B cell (primary cell): ENCODE results near the gene GTF2IRD1. TPM values are rescaled to one million over a fixed set of nuclear protein-coding genes. Genes with fewer than 3 reads are reported as not detected.
"Not testable (repeated sequence)": the region's sequence is repeated elsewhere in the genome, so short reads cannot be mapped to it uniquely, and the experiment has no call there.

Experiments used
- ATAC-seq: fragments of 200-7000 bp; cut with Tn5 transposase; one replicate; pipeline ENCODE4 v1.10.0; 2021; ENCODE audit warnings: low read depth, mild to moderate bottlenecking, moderate number of reproducible peaks, moderate library complexity
- CTCF ChIA-PET: fragments of 350-600 bp; sonication (Branson Sonifier 250); formaldehyde crosslinking; loops from one replicate; lab custom pipeline; 2021; ENCODE audit warnings: antibody characterized with exemption, inconsistent platforms; lab: Charles Lee
- POLR2A ChIA-PET: fragments of 350-600 bp; sonication (Branson Sonifier 250); formaldehyde crosslinking; loops from one replicate; lab custom pipeline; 2021; ENCODE audit warnings: antibody characterized with exemption; lab: Charles Lee
- DNase-seq: peaks from one replicate; pipeline ENCODE4 v3.0.0; 2013
- H2AFZ ChIP-seq: 2 replicates; pipeline ENCODE4 v1.6.1; 2012; ENCODE audit warnings: mild to moderate bottlenecking, low read depth, low read length; ENCODE audit not compliant: insufficient read depth, poor library complexity, severe bottlenecking
- H3K27ac ChIP-seq, 2 donors: 1 replicate in 1 of 2; 2 replicates in 1 of 2; pipeline ENCODE4 v1.5.1; 2012 to 2013; ENCODE audit warnings: low read length in 2 of 2, mild to moderate bottlenecking in 2 of 2, moderate library complexity in 1 of 2
- H3K27me3 ChIP-seq, 4 experiments: fragments of 200-600 bp in 1 of 4; sonication (generic) in 1 of 4; replicated peaks in 1 of 4; 1 replicate in 2 of 4; 2 replicates in 2 of 4; pipeline versions ENCODE4 v1.6.1 to v1.7.0; 2013 to 2016; ENCODE audit warnings: low read length in 3 of 4, mild to moderate bottlenecking in 2 of 4, mixed read lengths in 1 of 4, moderate library complexity in 1 of 4; ENCODE audit not compliant: insufficient read depth in 4 of 4, control insufficient read depth in 3 of 4; ENCODE audit errors: control extremely low read depth in 1 of 4
- H3K36me3 ChIP-seq, 2 experiments: replicated peaks in 1 of 2; 1 replicate in 1 of 2; 2 replicates in 1 of 2; pipeline versions ENCODE4 v1.6.1 to v1.7.1; 2013; ENCODE audit warnings: low read length in 1 of 2; ENCODE audit not compliant: insufficient read depth in 2 of 2, control insufficient read depth in 1 of 2; ENCODE audit errors: control extremely low read depth in 1 of 2, extremely low read depth in 1 of 2
- H3K4me1 ChIP-seq, 2 donors: fragments of 200-600 bp in 1 of 2; sonication (generic) in 1 of 2; 1 replicate in 1 of 2; 2 replicates in 1 of 2; pipeline versions ENCODE4 v1.5.1 to v1.6.1; 2013 to 2017; ENCODE audit warnings: low read length in 2 of 2; ENCODE audit not compliant: control insufficient read depth in 2 of 2, insufficient read depth in 2 of 2
- H3K4me2 ChIP-seq: replicated peaks from 2 replicates; pipeline ENCODE3; 2012; ENCODE audit warnings: mild to moderate bottlenecking, low read depth, low read length; ENCODE audit not compliant: poor library complexity, severe bottlenecking
- H3K4me3 ChIP-seq, 5 experiments: fragments of 200-600 bp in 1 of 5; sonication (generic) in 1 of 5; 1 replicate in 3 of 5; 2 replicates in 2 of 5; pipeline versions ENCODE4 v1.5.1 to v1.7.0; 2011 to 2016; ENCODE audit warnings: low read length in 4 of 5, mild to moderate bottlenecking in 4 of 5, low read depth in 2 of 5, control low read depth in 1 of 5, moderate library complexity in 1 of 5; ENCODE audit not compliant: insufficient read depth in 1 of 5; ENCODE audit errors: control extremely low read depth in 1 of 5, extremely low read depth in 1 of 5
- H3K79me2 ChIP-seq: fragments of 200-600 bp; sonication (generic); one replicate; pipeline ENCODE4 v1.6.0; 2016; ENCODE audit warnings: low read length; ENCODE audit not compliant: control insufficient read depth, insufficient read depth
- H3K9ac ChIP-seq: fragments of 200-600 bp; sonication (generic); 2 replicates; pipeline ENCODE4 v1.6.1; 2017; ENCODE audit warnings: mild to moderate bottlenecking, low read length, moderate library complexity
- H3K9me3 ChIP-seq, 3 donors: one replicate each; pipeline versions ENCODE4 v1.6.1 to v1.7.1; 2013; ENCODE audit warnings: low read length in 2 of 3; ENCODE audit not compliant: control insufficient read depth in 2 of 3, insufficient read depth in 1 of 3; ENCODE audit errors: control extremely low read depth in 1 of 3
- H4K20me1 ChIP-seq: 2 replicates; pipeline ENCODE4 v1.6.0; 2012; ENCODE audit warnings: mild to moderate bottlenecking, low read length; ENCODE audit not compliant: insufficient read depth, control insufficient read depth, poor library complexity, severe bottlenecking
- H3K27ac Mint-ChIP-seq: one replicate; pipeline ENCODE4 v1.8.0; 2021; ENCODE audit warnings: mixed read lengths
- H3K27me3 Mint-ChIP-seq: one replicate; pipeline ENCODE4 v1.8.0; 2021; ENCODE audit warnings: mixed read lengths
- H3K4me1 Mint-ChIP-seq: one replicate; pipeline ENCODE4 v1.8.0; 2021; ENCODE audit warnings: mixed read lengths
- H3K4me3 Mint-ChIP-seq: one replicate; pipeline ENCODE4 v1.8.0; 2021; ENCODE audit warnings: mixed read lengths
- H3K9me3 Mint-ChIP-seq: one replicate; pipeline ENCODE4 v1.8.0; 2022; ENCODE audit warnings: mixed read lengths; ENCODE audit not compliant: insufficient read depth
- EZH2 ChIP-seq: IDR thresholded peaks from 2 replicates; pipeline ENCODE4 v1.6.1; 2012; ENCODE audit warnings: borderline replicate concordance, low read depth, mild to moderate bottlenecking, moderate library complexity, low read length; ENCODE audit not compliant: insufficient read depth, poor library complexity, severe bottlenecking
- WGBS: methylation state at CpG from one replicate; pipeline ENCODE4 v1.1.5; 2013; ENCODE audit warnings: missing lambda C conversion rate; ENCODE audit not compliant: insufficient coverage; 5-methylcytosine and 5-hydroxymethylcytosine counted together
- intact Hi-C: fragments of 100-400 bp; cut with micrococcal nuclease; formaldehyde crosslinking; loops from one replicate; pipeline ENCODE4 v1.10.0; 2022
- polyA plus RNA-seq: library from polyadenylated mRNA; depleted of rRNA; stranded (reverse); fragments of >200 nt; gene quantifications from 2 replicates; pipeline ENCODE4 v1.2.3, GENCODE V29; 2012
- total RNA-seq, 2 donors: library from RNA; stranded (reverse); fragments of 120-200 nt in 1 of 2; gene quantifications; 1 replicate in 1 of 2; 2 replicates in 1 of 2; pipeline versions ENCODE4 v1.2.3 to v1.2.4, GENCODE V29; 2013 to 2022
- TF ChIP-seq, protein P1 (sequence below): fragments of 200-600 bp; IDR thresholded peaks from one replicate; pipeline ENCODE4 v1.8.0; 2022; ENCODE audit warnings: antibody characterized with exemption, mild to moderate bottlenecking

GTF2IRD1 gene
- total and polyA plus RNA-seq, 2 donors (not counting 1 experiment from before 2014, with no cell fraction given) = 0.45 to 2.2 TPM

- no peak overlapping the region for H3K4me3 ChIP-seq
- H3K27me3 ChIP-seq = no peaks in the 10 kb centered on the region
- H3K27ac ChIP-seq = no peak overlapping the region
- H3K4me2 ChIP-seq = no peak overlapping the region
- Mint-ChIP-seq H3K27ac (no peak overlapping the region), H3K4me1 (no peaks in the 10 kb centered on the region), H3K4me3 (no peak overlapping the region), H3K27me3 (no peaks in the 10 kb centered on the region), H3K9me3 (no peaks in the 10 kb centered on the region)
- H2AFZ ChIP-seq = no peak overlapping the region
- intact Hi-C loops = no loop called here
- H3K79me2 ChIP-seq = no peaks in the 10 kb centered on the region
- no peaks in the 10 kb centered on the region for H4K20me1 ChIP-seq
- ATAC-seq (no peak), DNase-seq (no peak)
- ChIA-PET POLR2A (no interaction called here), CTCF (no interaction called here)
- H3K36me3 ChIP-seq = no peaks in the 10 kb centered on the region
- TF ChIP-seq, protein P1, sequence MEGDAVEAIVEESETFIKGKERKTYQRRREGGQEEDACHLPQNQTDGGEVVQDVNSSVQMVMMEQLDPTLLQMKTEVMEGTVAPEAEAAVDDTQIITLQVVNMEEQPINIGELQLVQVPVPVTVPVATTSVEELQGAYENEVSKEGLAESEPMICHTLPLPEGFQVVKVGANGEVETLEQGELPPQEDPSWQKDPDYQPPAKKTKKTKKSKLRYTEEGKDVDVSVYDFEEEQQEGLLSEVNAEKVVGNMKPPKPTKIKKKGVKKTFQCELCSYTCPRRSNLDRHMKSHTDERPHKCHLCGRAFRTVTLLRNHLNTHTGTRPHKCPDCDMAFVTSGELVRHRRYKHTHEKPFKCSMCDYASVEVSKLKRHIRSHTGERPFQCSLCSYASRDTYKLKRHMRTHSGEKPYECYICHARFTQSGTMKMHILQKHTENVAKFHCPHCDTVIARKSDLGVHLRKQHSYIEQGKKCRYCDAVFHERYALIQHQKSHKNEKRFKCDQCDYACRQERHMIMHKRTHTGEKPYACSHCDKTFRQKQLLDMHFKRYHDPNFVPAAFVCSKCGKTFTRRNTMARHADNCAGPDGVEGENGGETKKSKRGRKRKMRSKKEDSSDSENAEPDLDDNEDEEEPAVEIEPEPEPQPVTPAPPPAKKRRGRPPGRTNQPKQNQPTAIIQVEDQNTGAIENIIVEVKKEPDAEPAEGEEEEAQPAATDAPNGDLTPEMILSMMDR = no peak
- no peak for TF ChIP-seq EZH2
- H3K9me3 ChIP-seq = no peaks in the 10 kb centered on the region
- no peak overlapping the region for H3K9ac ChIP-seq
- WGBS = 89% methylated on average over 13 of the region's 13 CpGs
- no peaks in the 10 kb centered on the region for H3K4me1 ChIP-seq
Measured at GRCh38 chr7:74535951-74536356, 82.2 kb downstream of the GTF2IRD1 start.

DNA sequence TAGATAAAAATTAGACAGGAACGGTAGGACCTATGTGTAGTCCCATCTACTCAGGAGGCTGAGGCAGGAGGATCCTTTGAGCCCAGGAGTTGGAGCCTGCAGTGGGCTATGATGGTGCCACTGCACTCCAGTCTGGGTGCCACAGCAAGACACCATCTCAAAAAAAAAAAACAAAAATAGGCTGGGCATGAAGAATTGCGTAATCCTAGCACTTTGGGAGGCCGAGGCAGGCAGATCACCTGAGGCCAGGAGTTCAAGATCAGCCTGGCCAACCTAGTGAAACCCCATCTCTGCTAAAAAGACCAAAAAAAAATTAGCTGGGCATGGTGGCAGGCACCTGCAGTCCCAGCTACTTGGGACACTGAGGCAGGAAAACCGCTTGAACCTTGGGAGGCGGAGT lies 88.2 kb downstream of the GTF2IRD1 start:
- H3K36me3 ChIP-seq, H3K4me1 Mint-ChIP-seq, H3K27me3 Mint-ChIP-seq, H3K4me2 ChIP-seq, H3K4me1 ChIP-seq, H3K9me3 Mint-ChIP-seq, H4K20me1 ChIP-seq, ATAC-seq, H3K27ac ChIP-seq, H3K79me2 ChIP-seq, H2AFZ ChIP-seq, H3K27me3 ChIP-seq, intact Hi-C loops, H3K9ac ChIP-seq, CTCF ChIA-PET, DNase-seq, H3K4me3 Mint-ChIP-seq, H3K4me3 ChIP-seq, H3K27ac Mint-ChIP-seq: not testable (repeated sequence)
- POLR2A ChIA-PET = interaction anchor here (0.6 kb wide), 1 partner anchor 11 kb away, joined by 3 read pairs; no protein-coding TSS in a partner anchor
- peaks cover 0 to 22% (median 11%) of the 10 kb centered on the region in 3 donors for H3K9me3 ChIP-seq
- 92% methylated on average over 4 of the region's 5 CpGs for WGBS
